GM12878 (cell line): ENCODE results near the gene ZNF79.

Source experiments
- CTCF ChIP-seq, 3 experiments: IDR thresholded peaks in 2 of 3; conservative IDR thresholded peaks in 1 of 3; 2 replicates each; pipeline ENCODE4 v1.5.1; 2011; ENCODE audit warnings: low read depth in 3 of 3, low read length in 3 of 3, mild to moderate bottlenecking in 3 of 3, control low read depth in 2 of 3, moderate library complexity in 2 of 3, inconsistent platforms in 1 of 3, mixed read lengths in 1 of 3; ENCODE audit not compliant: control insufficient read depth in 2 of 3, insufficient read depth in 1 of 3; ENCODE audit errors: extremely low read depth in 1 of 3
- EZH2 ChIP-seq: IDR thresholded peaks from 2 replicates; pipeline ENCODE4 v1.6.1; 2012; ENCODE audit warnings: low read depth, mild to moderate bottlenecking, control low read depth, inconsistent platforms, low read length, borderline replicate concordance; ENCODE audit not compliant: control insufficient read depth
- KDM1A ChIP-seq: fragments of 200-600 bp; sonication (generic); IDR thresholded peaks from 2 replicates; pipeline ENCODE4 v1.6.1; 2016; ENCODE audit warnings: borderline replicate concordance
- MYC ChIP-seq: IDR thresholded peaks from 2 replicates; pipeline ENCODE4 v1.6.1; 2011; ENCODE audit warnings: mild to moderate bottlenecking, low read length, moderate library complexity, inconsistent platforms; ENCODE audit not compliant: insufficient read depth, insufficient replicate concordance, insufficient read length, severe bottlenecking
- TF ChIP-seq, protein P1 (sequence below): fragments of 450-650 bp; IDR thresholded peaks from 2 replicates; pipeline ENCODE4 v1.6.1; 2016; ENCODE audit warnings: mild to moderate bottlenecking

GRCh38 chr9:127446713-127447415 lies 22.7 kb downstream of the ZNF79 start:
- no peak for TF ChIP-seq CTCF (IDR thresholded peaks at IDR 0.05 in 2 of 3, conservative IDR thresholded peaks at IDR 0.05 in 1 of 3; ENCODE audit: control insufficient read depth in 2 of 3, extremely low read depth in 1 of 3, insufficient read depth in 1 of 3, low read depth in 3 of 3, low read length in 3 of 3)
- TF ChIP-seq EZH2, result no peak
- TF ChIP-seq, protein P1, sequence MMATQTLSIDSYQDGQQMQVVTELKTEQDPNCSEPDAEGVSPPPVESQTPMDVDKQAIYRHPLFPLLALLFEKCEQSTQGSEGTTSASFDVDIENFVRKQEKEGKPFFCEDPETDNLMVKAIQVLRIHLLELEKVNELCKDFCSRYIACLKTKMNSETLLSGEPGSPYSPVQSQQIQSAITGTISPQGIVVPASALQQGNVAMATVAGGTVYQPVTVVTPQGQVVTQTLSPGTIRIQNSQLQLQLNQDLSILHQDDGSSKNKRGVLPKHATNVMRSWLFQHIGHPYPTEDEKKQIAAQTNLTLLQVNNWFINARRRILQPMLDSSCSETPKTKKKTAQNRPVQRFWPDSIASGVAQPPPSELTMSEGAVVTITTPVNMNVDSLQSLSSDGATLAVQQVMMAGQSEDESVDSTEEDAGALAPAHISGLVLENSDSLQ, result no peak
- no peak for TF ChIP-seq MYC
- TF ChIP-seq KDM1A, result no peak
